ENCODE measurements around the gene PPP1R12B.
"Not testable (repeated sequence)": the region's sequence is repeated elsewhere in the genome, so short reads cannot be mapped to it uniquely, and the experiment has no call there.

Gene PPP1R12B

GRCh38 chr1:202614363-202615207, 266.1 kb downstream of the PPP1R12B start:
- not testable (repeated sequence) for DNase-seq (ENCODE audit: low read depth)

- DNase-seq (ENCODE audit: low read depth) = not testable (repeated sequence)
These were observed 266.7 kb downstream of the PPP1R12B start for GRCh38 chr1:202615208-202615500.

GRCh38 chr1:202615501-202616354, 267.2 kb downstream of the PPP1R12B start:
- DNase-seq (ENCODE audit: low read depth) = no peak

GRCh38 chr1:202616355-202616915, 267.9 kb downstream of the PPP1R12B start:
- no peak for DNase-seq (ENCODE audit: low read depth)

- DNase-seq (ENCODE audit: low read depth) = not testable (repeated sequence)
These were observed 270.5 kb downstream of the PPP1R12B start for GRCh38 chr1:202619012-202619411.

GRCh38 chr1:202619505-202619904, 271.0 kb downstream of the PPP1R12B start:
- DNase-seq (ENCODE audit: low read depth) = no peak

- DNase-seq (ENCODE audit: low read depth) = not testable (repeated sequence)
These were observed 271.5 kb downstream of the PPP1R12B start for GRCh38 chr1:202620036-202620435.

GRCh38 chr1:202621446-202621845, 272.9 kb downstream of the PPP1R12B start:
- DNase-seq (ENCODE audit: low read depth) = no peak

- no peak for DNase-seq (ENCODE audit: low read depth)
These were observed 273.9 kb downstream of the PPP1R12B start for GRCh38 chr1:202622388-202622787.

GRCh38 chr1:202623075-202623474, 274.6 kb downstream of the PPP1R12B start:
- no peak for DNase-seq (ENCODE audit: low read depth)

- DNase-seq (ENCODE audit: low read depth) = not testable (repeated sequence)
These were observed 275.0 kb downstream of the PPP1R12B start for GRCh38 chr1:202623476-202623875.

- DNase-seq (ENCODE audit: low read depth) = no peak
These were observed 275.7 kb downstream of the PPP1R12B start for GRCh38 chr1:202624088-202624780.

GRCh38 chr1:202624781-202625108, 276.2 kb downstream of the PPP1R12B start:
- no peak for DNase-seq (ENCODE audit: low read depth)

- DNase-seq (ENCODE audit: low read depth) = peak; percentile 23
These were observed 277.2 kb downstream of the PPP1R12B start for GRCh38 chr1:202625416-202626360.

- not testable (repeated sequence) for DNase-seq (ENCODE audit: low read depth)
These were observed 278.5 kb downstream of the PPP1R12B start for GRCh38 chr1:202627036-202627435.

GRCh38 chr1:202627841-202628565, 279.5 kb downstream of the PPP1R12B start:
- DNase-seq (ENCODE audit: low read depth) = no peak

GRCh38 chr1:202628646-202629215, 280.2 kb downstream of the PPP1R12B start:
- no peak for DNase-seq (ENCODE audit: low read depth)

GRCh38 chr1:202629257-202629811, 280.8 kb downstream of the PPP1R12B start:
- not testable (repeated sequence) for DNase-seq (ENCODE audit: low read depth)

GRCh38 chr1:202630096-202630495, 281.6 kb downstream of the PPP1R12B start:
- DNase-seq (ENCODE audit: low read depth) = not testable (repeated sequence)

- DNase-seq (ENCODE audit: low read depth) = no peak
These were observed 282.0 kb downstream of the PPP1R12B start for GRCh38 chr1:202630541-202630940.

Measured in activated T-cell treated with anti-CD3 and anti-CD28 coated beads for 24 hours (primary cell).